GM19239 (cell line): Measurements from ENCODE around the gene TRNAU1AP.
A peak's percentile ranks its signal among the peaks of the same experiment; 100 is the strongest.
"Not testable (repeated sequence)": the region's sequence is repeated elsewhere in the genome, so short reads cannot be mapped to it uniquely, and the experiment has no call there.

Experiments used
- DNase-seq: peaks from one replicate; pipeline ENCODE4 v3.0.0; 2011; ENCODE audit warnings: low spot score; ENCODE audit not compliant: insufficient read length
- FAIRE-seq: peaks from 2 replicates; lab custom pipeline; 2011; peaks lifted over from hg19 to GRCh38; lab: Jason Lieb, UNC

Gene TRNAU1AP

DNA sequence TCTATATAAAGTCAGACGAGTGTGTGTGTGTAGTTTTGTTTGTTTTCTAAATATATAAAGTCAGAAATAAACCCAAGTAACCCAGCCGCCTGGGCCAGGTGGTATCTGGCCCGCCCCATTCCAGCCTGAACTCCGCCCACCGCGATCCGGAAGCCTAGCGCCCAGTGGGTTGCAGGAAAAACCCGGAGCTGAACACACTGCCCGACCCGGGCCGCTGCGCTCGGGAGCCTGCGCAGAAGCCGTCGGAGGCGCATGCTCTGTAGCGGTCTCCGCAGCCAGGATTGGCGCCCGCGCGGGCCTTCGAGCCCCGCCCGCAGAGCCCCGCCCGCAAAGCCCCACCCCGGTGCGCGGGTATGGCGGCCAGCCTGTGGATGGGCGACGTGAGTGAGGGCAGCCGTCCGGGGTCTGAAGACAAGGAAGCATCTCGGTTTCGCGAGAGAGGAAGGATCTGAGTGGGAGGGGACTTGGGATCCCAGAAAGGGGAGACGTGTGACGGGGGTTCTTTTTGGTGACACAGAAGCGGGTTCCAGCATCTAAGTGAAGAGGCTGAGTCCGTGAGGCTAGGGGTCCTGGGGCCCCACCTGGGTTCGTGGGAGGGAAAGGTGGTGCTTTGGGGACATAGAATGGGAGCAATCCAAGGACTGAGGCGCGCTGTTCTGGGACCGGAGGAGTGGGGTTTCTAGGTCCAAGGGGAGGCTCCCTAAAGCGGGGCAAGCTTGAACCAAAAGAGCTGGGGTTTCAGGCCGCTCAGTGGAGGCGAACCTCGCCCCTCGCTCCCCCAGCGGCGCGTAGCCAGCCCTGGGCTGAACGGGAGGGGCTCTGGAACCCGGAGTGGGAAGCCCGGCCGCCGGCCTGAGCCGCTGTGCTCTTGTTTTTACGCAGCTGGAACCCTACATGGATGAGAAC is at the start of gene TRNAU1AP:
Gene TRNAU1AP (plus strand): TSS at position 328 of the 906 bp plus-strand sequence. CDS start 26 bp downstream, at position 354.
- DNase-seq (peak; percentile 86), FAIRE-seq (peak; percentile 92)

DNA sequence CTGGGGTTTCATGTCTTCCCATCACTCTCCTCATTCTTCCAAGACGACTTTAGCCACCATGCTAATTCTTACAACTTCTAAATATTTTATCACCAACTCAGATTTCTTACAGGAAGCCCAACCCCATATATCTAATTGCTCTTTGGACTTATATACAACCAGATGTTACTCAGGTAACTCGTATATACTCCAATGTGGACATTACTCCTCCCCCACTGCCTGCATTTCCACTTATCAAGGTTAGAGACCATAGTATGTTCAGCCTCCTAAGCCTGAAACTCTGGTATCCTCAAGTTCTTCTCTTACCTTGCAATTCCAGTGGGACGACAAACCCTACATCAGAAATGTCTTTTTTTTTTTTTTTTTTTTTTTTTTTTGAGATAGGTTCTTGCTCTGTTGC is 49.8 kb upstream of the TRNAU1AP start:
- DNase-seq: no peak
- no peak for FAIRE-seq

DNA sequence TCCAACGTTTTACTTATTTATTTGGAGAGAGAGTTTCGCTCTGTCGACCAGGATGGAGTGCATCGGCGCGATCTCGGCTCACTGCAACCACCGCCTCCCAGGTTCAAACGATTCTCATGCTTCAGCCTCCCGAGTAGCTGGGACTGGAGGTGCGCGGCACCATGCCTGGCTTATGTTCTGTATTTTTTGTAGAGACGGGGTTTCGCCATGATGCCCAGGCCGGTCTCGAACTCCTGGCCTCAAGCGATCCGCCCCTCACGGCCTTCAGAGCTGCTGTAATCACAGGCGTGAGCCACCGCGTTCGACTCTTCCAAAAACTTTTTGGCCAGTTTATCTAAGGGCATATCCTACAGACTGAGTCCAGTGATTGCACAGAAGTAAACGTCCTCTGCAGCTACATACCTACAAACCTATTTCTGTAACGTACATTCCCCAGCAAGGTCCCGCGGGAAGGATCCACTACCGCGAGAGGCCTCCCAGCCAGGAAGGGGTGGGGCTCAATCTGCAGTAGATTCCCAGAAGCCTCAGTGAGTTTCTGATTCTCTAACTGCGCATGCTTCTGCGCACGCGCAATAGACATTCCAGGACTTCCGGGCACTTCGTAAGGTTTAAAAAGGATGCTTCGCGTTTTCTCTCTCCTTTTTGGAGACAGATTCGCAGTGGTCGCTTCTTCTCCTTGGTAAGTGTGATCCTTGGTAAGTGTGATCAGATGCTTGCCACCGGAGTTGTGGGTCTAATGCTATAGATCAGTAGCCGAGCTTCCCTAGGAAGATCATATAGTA is 47.3 kb upstream of the TRNAU1AP start, which contains the start of gene RCC1:
Gene RCC1 (plus strand): TSS at position 638 of the 782 bp plus-strand sequence. CDS start 23,824 bp downstream, outside the sequence.
- DNase-seq: peak; percentile 78
- FAIRE-seq: peak; percentile 91

DNA sequence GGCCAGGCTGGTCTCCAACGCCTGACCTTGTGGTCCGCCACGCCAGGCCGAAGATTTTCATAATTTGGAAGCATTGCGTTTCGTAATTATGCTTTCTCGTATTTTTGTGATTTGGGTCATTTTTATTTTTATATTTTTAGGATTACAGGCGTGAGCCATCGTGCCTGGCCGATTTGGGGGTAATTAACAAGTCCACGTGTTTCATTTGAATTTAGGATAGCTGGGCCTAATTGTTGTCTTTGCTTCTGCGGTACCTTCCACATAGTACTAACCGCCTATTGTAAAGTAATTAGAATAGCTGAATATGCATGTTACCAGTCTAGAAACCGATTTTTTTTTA is 46.0 kb upstream of the TRNAU1AP start:
- FAIRE-seq (no peak), DNase-seq (no peak)

DNA sequence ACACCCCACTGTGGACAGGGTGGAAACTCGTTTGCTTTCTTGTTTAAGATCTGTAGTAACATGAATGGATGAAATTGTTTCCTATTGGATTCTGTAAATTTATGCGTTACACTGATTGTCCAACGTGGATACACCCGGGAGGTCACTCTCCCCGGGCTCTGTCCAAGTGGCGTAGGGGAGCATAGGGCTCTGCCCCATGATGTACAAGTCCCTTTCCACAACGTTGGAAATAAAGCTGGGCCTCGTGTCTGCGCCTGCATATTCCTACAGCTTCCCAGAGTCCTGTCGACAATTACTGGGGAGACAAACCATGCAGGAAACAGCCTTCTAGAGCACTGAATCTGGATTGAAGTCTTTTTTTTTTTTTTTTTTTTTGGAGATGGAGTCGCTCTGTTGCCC is 45.6 kb upstream of the TRNAU1AP start:
- DNase-seq (no peak), FAIRE-seq (no peak)

DNA sequence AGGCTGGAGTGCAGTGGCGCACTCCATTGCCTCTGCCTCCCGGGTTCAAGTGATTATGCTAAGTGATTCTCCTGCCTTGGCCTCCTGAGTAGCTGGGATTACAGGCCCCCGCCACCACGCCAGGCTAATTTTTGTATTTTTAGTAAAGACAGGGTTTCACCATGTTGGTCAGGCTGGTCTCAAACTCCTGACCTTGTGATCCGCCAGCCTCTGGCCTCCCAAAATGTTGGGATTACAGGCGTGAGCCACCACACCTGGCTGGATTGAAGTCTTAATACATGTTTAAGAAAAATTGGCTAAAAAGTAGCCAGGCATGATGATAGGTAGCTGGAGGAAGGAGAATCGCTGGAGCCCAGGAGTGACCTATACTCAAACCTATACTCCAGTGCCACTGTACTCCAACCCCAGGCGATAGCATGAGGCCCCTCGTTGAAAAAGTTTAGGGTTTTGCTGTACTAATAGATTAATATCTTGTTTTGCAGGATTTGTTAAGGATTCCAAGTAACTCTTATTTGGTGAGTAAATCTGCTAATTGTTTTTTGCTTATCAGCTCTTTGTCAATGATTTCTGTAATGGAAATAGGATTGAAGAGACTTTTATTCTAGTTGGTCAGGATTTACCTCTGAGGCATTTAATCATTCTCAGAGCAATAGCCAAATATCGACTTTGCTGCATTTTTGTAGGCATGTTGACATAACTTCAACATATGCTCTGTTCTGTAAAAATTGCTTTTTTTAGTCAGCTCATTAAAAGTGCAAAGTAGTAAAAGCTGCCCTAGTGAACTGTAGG is 45.0 kb upstream of the TRNAU1AP start:
- DNase-seq: no peak

DNA sequence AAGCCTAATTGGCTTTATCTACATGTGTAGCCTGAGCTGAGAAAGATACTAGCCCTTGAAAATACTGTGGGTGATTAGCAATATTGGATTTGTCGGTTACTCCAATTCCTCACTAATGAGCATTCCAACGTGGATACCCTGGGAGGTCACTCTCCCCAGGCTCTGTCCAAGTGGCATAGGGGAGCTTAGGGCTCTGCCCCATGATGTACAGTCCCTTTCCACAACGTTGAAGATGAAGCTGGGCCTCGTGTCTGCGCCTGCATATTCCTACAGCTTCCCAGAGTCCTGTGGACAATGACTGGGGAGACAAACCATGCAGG is 44.5 kb upstream of the TRNAU1AP start:
- no peak for DNase-seq
- FAIRE-seq: no peak

More for the DNA sequence above, 45.0 kb upstream of the TRNAU1AP start:
- no peak for FAIRE-seq

DNA sequence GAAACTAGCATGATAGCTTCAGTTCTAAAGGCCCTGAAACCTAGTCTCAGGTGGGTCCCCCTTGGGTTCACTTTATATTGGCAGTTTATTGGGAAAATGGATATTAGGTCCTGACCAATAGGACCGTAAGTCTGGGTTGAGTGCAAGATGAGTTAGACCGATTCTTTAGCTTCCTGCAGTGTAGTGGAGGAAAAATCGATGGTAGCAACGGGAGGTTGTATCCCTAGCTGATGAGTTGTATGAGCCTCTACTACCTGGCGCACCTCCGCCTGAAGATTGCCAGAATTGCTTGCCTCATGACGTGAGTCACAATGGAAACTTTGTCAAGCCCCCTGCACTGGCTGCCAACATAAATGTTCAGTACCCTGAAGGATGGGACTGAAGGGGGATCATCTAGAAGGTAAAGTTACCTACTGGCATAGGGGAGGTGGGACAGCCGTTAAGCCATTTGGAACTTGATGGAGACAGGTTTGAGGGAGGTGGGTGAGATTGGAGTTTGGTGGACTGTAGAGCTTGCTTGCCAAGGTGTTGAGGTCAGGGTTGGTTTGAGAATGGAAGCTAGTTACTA is 43.1 kb upstream of the TRNAU1AP start:
- DNase-seq: no peak
- FAIRE-seq: no peak

DNA sequence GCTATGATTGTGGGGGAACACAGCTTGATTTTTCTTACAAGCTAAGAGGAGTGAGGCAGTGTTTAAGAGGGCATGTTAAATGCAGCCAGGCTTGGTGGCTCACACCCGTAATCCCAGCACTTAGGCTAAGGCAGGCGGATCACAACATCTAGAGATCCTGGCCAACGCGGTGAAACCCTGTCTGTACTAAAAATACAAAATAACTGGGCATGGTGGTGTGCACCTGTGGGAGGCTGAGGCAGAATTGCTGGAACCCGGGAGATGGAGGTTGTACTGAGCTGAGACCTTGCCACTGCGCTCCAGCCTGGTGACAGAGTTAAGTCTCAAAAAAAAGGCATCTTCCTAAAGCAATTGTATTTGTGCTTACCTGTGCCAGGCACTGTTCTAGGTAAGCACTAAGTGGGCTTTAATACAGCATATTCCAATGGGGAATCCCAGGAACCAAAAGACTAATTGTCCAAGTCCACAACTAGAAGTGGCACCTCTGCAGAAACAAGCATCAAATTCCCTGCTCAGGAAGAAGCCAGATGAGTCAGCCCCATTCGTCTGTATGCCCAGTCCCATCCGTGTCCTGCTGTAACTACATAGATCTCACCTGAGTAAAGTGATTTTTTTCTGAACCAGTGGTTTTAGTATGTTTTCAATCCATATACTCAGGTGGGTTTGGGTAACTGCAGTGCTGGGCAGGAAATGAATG is 42.5 kb upstream of the TRNAU1AP start:
- no peak for FAIRE-seq
- DNase-seq: no peak

DNA sequence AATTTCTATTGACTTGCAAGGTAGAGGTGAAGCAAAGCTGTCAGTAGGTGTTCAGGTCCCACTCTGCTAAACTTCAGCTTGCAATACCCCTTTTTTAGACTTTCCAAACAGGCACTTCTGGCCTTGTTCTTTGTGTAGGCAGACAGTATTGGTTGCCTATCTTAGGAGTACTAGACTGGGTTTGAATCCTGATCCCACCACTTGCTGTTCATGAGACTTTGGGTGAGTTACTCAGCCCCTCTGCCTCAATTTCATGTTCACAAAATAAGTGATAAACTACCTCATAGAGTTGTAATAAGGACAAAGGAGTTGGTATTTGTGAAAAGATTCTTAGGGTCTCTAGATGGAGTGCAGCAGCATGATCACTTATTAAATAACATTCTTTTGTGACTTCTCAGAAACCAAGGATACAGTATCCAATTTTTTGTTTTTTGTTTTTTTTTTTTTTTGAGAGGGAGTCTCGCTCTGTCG is 41.9 kb upstream of the TRNAU1AP start:
- DNase-seq (no peak), FAIRE-seq (no peak)

DNA sequence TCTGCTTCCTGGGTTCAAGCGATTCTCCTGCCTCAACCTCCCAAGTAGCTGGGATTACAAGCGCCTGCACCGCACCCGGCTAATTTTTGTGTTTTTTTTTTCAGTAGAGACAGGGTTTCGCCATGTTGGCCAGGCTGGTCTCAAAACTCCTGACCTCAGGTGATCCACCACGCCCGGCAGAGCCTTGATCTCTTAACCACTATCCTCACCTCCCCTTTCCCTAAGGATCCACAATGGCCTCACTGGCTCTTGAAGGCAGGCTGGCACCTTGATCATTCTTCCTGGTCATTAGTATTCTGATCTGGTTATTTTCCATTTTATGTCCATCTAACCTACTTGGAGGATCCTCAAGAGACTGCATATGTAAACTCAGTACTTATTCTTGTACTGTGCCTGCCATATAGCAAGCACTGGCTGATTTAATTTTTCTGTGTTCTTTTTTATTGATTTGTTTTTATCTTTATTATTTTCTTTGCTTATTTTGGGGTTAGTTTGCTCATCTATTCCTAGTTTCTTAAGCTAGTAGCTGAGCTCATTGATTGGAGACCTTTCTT is 40.8 kb upstream of the TRNAU1AP start:
- DNase-seq: no peak
- no peak for FAIRE-seq

DNA sequence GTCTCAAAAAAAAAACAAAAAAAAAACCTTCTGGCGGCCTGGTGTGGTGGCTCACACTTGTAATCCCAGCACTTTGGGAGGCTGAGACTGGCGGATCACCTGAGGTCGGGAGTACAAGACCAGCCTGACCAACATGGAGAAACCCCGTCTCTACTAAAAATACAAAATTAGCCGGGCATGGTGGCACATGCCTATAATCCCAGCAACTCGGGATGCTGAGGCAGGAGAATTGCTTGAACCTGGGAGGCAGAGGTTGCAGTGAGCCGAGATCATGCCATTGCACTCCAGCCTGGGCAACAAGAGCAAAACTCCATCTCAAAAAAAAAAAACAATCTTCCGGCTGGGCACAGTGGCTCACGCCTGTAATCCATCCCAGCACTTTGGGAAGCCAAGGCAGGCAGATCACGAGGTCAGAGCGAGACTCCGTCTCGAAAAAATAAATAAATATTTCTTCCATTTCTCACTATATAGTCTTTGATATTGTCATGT is 38.4 kb upstream of the TRNAU1AP start:
- FAIRE-seq: not testable (repeated sequence)

DNA sequence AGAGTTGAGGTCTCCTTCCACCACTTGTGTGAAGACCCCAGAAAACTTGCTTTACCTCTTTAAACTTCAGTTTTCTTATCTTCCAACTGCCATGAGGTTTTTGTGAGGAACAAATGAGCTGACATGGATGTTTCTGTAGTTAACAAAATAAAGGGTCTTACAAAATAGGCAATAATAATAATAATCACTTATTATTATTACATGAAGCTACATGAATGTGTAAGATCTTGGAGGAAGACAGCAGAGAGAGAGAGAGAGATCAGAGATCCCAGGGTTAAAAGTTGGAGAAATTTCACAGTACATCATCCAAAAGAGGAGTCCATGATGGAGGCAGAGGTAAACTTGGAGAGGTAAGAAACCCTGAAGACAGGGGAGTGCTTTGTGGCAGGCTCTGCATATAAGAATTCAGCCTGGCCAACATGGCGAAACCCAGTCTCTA is 36.3 kb upstream of the TRNAU1AP start:
- FAIRE-seq (no peak), DNase-seq (no peak)

More for the DNA sequence above, 38.4 kb upstream of the TRNAU1AP start:
- DNase-seq: not testable (repeated sequence)

DNA sequence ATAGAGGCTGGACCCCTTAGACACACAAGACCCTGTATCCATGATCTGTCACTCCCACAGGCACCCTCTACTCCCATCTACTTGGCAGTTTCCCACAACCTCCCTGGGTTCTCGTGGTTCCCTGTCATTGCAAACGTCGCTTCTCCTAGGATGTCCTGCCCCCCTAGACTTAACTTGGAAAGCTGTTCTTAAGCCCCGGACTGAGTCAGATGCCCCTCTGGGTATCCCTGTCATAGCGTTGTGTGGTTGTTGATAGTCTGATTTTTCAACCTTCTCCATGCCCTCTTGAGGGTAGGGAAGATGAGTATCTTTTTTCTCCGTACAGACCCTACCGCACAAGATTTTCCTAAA is 35.3 kb upstream of the TRNAU1AP start:
- DNase-seq (no peak), FAIRE-seq (no peak)

DNA sequence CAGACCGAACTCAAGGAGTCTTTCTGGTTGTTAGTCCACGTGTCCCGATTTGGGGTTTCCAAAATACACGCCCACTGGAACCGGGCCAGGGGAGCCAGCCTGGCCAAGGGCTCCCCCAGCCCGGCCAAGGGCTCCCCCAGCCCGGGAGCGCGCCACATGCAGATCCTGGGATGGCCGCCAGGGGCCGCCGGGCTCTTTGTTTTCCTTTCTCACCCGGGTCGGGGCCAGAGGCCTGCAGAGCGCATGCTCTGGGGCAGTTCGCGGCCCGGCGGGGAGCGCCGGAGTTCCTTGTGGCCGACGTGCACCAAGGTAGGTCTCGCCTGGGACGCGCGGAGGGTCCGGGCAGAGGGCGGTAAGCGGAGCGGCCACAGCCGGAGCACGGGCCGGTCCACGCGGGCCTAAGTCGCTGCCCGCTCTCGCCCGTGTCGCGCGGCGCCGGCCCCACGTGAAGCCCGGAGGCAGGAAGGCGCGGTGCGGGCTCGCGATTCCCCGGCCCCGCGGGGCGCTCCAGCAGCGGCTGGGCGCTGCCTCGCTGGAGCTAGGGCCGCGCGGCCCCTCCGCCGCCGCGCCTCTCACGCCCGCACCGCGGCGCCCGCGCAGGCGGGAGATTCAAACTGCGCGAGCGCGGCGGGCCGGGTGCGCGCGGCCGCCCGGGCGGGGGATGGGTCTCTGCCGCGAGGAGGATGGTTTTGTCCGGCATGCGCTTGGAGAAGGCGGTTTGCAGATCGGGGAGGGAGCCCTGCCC is 34.7 kb upstream of the TRNAU1AP start:
- DNase-seq: peak; percentile 88
- FAIRE-seq: peak; percentile 71

DNA sequence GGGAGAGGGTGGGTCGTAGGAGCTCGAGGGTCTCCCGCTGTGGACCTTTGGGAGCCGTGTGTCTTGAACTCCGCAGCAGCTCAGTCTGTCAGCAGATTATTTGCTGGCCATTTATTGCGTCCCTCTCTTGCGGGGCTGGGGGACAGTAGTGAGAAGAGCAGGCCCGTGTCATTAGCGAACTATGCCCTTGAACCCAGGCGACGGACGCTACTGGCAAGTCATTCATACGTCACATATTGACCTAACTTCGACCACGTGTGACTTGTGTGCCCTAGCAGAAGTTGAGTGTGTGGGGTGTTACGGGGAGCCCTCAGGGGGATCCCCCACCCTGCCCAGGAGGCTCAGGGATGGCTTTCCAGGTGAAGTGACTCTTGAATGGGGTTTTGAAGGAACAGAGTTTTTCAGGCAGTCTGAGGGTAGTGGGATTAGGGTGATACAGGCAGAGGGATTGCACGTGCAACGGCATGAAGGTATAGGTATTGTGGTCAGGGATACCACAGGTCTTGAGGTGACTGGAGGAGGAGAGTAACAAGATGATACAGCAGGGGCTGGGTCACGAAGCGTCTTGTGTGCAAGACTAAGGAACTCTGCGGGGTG is 34.0 kb upstream of the TRNAU1AP start:
- FAIRE-seq (peak; percentile 81), DNase-seq (peak; percentile 42)

DNA sequence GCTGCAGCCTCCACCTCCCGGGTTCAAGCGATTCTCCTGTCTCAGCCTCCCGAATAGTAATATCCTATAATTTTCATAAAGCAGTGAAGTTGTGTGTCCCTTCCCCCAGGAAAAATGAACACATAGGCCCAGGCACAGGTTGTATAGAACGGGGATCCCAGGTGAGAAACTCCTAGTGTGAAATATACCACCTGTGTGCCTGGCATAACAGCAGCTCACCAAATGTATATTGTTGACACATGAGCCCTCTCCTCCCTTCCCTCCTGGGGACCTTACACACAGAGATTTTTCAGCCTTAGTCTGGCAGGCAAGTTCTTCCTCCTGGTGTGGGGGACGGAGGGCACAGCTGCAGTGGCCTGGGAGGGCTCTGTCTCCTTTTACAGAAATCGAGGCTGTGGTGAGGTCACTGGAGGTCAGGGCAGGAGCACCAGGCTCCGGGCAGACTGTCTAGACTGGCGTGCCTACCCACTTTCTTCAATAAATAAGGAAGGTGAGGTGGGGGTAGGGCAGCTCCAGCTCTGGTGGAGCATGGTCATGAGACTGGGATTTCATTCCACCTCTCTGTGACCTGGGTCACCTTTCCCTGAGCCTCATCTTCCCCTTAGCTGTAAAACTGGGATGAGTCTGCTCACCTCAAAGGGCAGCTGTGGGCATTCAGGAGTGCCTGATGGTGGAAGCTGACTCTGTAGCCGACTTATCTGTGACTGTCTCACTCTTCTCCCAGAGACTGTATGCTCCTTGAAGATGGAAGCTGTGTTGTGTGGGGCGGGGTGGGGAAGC is 32.7 kb upstream of the TRNAU1AP start:
- DNase-seq (no peak), FAIRE-seq (no peak)
